HEK293 (cell line): ENCODE measurements around the gene CFAP58.

ENCODE experiments used
- ATF2 ChIP-seq: fragments of 450-650 bp; formaldehyde crosslinking; IDR thresholded peaks from 2 replicates; pipeline ENCODE4 v1.5.1; 2016; ENCODE audit warnings: missing biosample characterization, missing genetic modification characterization, low read depth
- CTCF ChIP-seq: fragments of 450-650 bp; formaldehyde crosslinking; IDR thresholded peaks from 2 replicates; pipeline ENCODE4 v1.5.1; 2016; ENCODE audit warnings: missing biosample characterization, missing genetic modification characterization
- HOXA7 ChIP-seq: sonication (generic); formaldehyde crosslinking; IDR thresholded peaks from 2 replicates; pipeline ENCODE4 v1.8.1; 2022; ENCODE audit warnings: missing genetic modification reagents, borderline replicate concordance
- KLF17 ChIP-seq: fragments of 450-650 bp; formaldehyde crosslinking; IDR thresholded peaks from 2 replicates; pipeline ENCODE4 v1.5.1; 2016; ENCODE audit warnings: missing biosample characterization, missing genetic modification characterization
- REST ChIP-seq: fragments of 450-650 bp; formaldehyde crosslinking; IDR thresholded peaks from 2 replicates; pipeline ENCODE4 v1.5.1; 2016; ENCODE audit warnings: missing biosample characterization, missing genetic modification characterization
- TCF7L2 ChIP-seq: IDR thresholded peaks from 2 replicates; pipeline ENCODE4 v1.6.1; 2011; ENCODE audit warnings: low read depth, mild to moderate bottlenecking, inconsistent platforms, low read length, moderate library complexity, borderline replicate concordance
- WT1 ChIP-seq: fragments of 450-650 bp; formaldehyde crosslinking; IDR thresholded peaks from 2 replicates; pipeline ENCODE4 v1.5.1; 2016; ENCODE audit warnings: missing biosample characterization, missing genetic modification characterization
- YY1 ChIP-seq: fragments of 450-650 bp; formaldehyde crosslinking; IDR thresholded peaks from 2 replicates; pipeline ENCODE4 v1.5.1; 2018; ENCODE audit warnings: missing biosample characterization, missing genetic modification characterization
- ZBTB26 ChIP-seq: fragments of 450-650 bp; formaldehyde crosslinking; optimal IDR thresholded peaks from 2 replicates; pipeline ENCODE3; 2016; ENCODE audit warnings: missing biosample characterization, mild to moderate bottlenecking, missing genetic modification characterization
- ZBTB49 ChIP-seq: fragments of 450-650 bp; formaldehyde crosslinking; IDR thresholded peaks from 2 replicates; pipeline ENCODE4 v1.5.1; 2016; ENCODE audit warnings: missing biosample characterization, missing genetic modification characterization, low read depth
- ZNF274 ChIP-seq, 2 experiments: fragments of 200-500 bp in 1 of 2; fragments of 450-650 bp in 1 of 2; sonication (Bioruptor generic) in 1 of 2; formaldehyde crosslinking in 1 of 2; IDR thresholded peaks; 2 replicates each; pipeline versions ENCODE4 v1.5.1 to v1.6.1; 2014 to 2016; ENCODE audit warnings: borderline replicate concordance in 1 of 2, inconsistent platforms in 1 of 2, low read length in 1 of 2, missing biosample characterization in 1 of 2, missing genetic modification characterization in 1 of 2
- ZNF48 ChIP-seq: fragments of 450-650 bp; formaldehyde crosslinking; IDR thresholded peaks from 2 replicates; pipeline ENCODE4 v1.5.1; 2016; ENCODE audit warnings: missing biosample characterization, missing genetic modification characterization
- ZNF639 ChIP-seq: fragments of 450-650 bp; formaldehyde crosslinking; IDR thresholded peaks from 2 replicates; pipeline ENCODE4 v1.5.1; 2016; ENCODE audit warnings: missing biosample characterization, missing genetic modification characterization

- TF ChIP-seq ZNF274 (IDR thresholded peaks at IDR 0.05; ENCODE audit: low read length) = no peak
- no peak for TF ChIP-seq ZNF274 (tag by site-specific recombination; IDR thresholded peaks at IDR 0.05; ENCODE audit: borderline replicate concordance)
- no peak for TF ChIP-seq CTCF
- no peak for TF ChIP-seq YY1
- no peak for TF ChIP-seq TCF7L2
- no peak for TF ChIP-seq ATF2 (tag by site-specific recombination)
- TF ChIP-seq ZNF639 = no peak
- TF ChIP-seq ZBTB26 = no peak
- no peak for TF ChIP-seq WT1 (tag by site-specific recombination)
- no peak for TF ChIP-seq ZBTB49 (tag by site-specific recombination)
- no peak for TF ChIP-seq HOXA7
- TF ChIP-seq KLF17 = no peak
- TF ChIP-seq REST (tag by site-specific recombination) = no peak
- no peak for TF ChIP-seq ZNF48 (tag by site-specific recombination)
These were observed 23.2 kb downstream of the CFAP58 start for GRCh38 chr10:104376784-104377300.
